A172 (cell line): ENCODE measurements around the gene PACS2. TPM values are rescaled to one million over a fixed set of nuclear protein-coding genes. Genes with fewer than 3 reads are reported as not detected.
"Not testable (repeated sequence)": the region's sequence is repeated elsewhere in the genome, so short reads cannot be mapped to it uniquely, and the experiment has no call there.

ENCODE experiments used
- DNase-seq: peaks from one replicate; pipeline ENCODE4 v3.0.0-alpha.2; 2015; ENCODE audit warnings: low spot score
- total RNA-seq: library from RNA; depleted of rRNA; stranded (reverse); fragments of >200 nt; shearing (Covaris generic); gene quantifications from 2 replicates; pipeline ENCODE4 v1.2.3, GENCODE V29; 2014; rRNA removed

Gene PACS2
- 29.8 and 35.9 TPM in 2 replicates for total RNA-seq

DNA sequence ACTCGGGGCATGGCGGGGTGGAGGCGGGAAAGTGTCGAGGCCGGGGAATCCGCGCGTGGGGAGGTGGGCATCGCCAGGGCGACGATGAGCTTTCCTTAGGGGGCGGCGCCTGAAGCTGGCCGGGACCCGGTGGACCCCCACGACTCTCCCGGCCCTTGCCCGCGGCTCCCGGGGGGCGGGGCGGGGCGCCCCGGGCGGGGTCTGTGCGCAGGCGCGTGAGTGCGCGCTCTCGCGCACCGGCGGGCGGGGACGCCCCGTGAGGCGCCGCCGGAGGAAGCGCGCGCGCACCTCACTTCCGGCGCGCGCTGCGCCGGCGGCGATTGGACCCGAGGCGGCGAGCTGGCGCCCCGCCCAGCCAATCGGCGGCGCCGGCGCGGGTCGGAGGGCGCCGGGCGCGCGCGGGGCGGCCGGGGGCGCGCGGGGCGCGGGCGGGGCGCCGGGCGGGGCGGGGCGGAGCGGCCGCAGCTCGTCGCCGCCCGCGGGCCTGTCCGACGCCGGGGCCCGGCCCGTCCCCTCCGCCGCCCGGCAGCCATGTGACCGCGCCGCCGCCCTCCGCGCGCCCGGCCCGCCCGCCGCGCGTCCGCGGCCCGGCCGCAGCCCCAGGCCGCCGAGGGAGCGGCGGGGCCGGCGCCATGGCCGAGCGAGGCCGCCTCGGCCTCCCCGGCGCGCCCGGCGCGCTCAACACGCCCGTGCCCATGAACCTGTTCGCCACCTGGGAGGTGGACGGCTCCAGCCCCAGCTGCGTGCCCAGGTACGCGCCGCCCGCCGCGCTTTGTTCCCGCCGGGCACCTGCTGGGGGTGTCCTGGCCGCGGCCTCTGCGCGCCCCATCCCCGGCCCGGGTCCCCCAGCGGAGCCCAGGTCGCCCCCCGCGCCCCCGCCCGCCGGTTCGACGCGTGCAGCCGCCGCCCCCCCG, at the start of gene PACS2:
TSS of gene PACS2 (plus strand) at position 462 of the 914 bp plus-strand sequence. CDS start at position 633, 171 bp downstream.
- DNase-seq: no peak

DNA sequence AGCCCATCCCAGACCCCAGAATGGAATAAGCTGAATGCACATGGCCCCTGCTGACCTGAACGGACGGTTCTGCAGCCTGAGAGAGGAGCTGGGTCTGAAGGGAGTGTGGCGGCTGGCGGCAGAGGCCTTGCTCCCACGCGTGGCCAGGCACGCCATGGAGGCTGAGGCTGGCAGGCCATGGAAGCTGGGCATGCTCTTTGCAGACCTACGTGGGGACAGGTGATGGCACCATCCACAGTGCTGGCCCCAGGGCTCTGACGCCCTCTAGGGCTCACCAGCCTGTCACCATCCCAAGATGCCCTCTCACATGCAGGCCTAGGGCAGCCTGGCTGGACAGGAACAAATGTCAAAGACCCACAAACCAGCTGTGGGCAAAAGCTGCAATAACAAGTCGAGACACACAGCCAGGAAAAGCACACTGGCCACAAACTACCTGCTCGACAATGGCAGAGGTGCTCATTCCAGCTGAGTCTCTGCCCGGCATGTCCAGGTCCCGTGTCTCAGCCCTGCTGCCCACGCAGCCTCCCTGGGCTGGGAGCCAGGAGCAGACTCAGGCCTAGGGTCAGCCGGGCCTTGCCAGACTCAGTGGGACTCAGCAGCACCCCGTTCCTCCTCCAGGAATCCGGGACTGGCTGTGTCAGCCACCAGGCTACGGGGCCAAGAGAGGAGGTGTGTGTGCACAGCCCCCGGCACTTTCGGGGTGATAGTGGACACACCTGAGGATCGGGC, 46.6 kb upstream of the PACS2 start:
- DNase-seq: no peak

GRCh38 chr14:105268736-105269354, 45.7 kb upstream of the PACS2 start:
- no peak for DNase-seq

GRCh38 chr14:105269405-105269804, 45.1 kb upstream of the PACS2 start:
- DNase-seq: no peak

GRCh38 chr14:105271224-105271890, 43.2 kb upstream of the PACS2 start:
- no peak for DNase-seq

DNA sequence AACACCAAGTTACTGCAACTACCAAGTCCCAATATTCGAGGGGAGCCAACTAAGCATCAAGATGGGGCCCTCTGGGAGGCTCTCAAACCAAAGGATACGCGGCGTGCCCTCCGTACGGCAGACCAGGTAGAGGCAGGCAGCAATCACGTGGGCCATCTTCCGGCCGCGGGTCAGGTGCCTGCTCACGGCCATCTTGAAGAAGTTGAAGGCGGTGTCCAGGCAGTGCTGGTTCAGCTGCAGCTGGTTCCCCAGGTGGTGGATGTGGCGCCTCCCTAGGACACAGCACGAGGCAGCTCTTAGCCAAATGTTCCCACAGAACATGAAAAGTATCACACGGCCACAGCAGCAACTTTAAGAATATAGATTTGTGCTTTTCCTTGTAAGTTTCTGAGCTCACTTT, 41.9 kb upstream of the PACS2 start:
- no peak for DNase-seq

DNA sequence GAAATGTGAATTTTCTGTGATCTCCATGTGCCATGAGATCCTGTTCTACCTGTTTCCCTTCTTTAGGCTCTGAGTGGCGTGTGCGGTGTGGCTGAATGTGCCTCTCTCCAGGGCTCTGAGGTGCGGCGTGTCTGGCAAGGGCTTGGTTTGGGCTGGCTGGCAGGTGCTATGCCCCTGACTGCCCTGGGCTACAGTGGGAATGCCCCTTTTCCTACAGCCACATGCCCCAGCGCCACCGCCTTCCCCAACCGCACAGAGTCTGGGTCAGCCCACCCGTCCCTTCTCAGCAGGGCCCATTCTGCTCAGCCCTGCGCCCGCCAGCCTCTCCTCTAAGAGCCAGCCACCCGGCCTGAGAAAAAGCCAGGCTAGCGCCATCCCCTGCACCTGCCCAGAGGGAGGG, 41.5 kb upstream of the PACS2 start:
- DNase-seq: no peak

DNA sequence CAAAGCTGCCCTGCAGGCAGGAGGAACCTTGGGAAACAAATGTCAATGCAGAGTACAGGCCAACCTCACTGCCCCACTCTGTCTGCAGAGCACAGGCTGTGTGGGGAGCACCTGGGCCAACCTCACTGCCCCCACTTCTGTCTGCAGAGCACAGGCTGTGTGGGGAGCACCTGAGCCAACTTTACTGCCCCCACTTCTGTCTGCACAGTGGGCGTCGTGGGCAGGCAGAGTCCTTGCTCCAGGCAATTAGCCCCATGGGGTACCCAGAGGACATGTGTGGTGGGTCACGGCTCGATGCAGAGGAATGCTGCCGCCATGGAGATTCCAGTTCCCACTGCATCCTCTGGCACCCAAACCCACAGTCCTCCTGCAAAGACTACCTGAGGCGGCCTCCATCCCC, 39.9 kb upstream of the PACS2 start:
- no peak for DNase-seq

DNA sequence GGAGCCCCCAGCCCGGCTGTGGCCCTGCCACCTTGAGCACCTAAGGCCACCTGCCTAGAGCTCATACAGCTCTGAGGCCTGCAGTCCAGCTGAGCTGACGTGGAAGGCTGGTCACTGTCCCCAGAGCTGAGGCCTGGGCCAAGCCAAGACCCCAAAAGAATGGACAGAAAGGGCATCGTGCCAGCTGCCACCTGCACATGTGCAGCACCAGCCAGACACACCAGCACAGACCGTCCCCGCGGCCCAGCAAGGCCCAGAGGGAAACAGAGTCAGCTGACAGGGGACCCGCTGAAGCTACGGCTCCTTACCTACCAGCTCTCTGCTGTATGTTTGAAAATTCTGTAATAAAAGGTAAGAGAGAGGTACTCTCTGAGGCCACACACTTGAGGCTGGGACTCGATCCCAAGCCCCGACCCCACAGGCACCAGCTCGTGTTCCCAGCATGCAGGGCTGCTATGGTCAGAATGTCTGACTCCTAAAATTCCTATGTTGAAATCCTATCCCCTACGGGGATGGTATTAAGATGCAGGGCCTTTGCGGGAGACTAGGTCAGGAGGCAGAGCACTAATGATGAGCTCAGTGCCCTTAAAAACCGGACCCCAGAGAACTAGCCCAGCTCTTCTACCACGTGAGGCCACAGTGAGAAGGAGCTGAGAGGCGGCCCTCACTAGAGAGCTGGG, 39.1 kb upstream of the PACS2 start:
- no peak for DNase-seq

DNA sequence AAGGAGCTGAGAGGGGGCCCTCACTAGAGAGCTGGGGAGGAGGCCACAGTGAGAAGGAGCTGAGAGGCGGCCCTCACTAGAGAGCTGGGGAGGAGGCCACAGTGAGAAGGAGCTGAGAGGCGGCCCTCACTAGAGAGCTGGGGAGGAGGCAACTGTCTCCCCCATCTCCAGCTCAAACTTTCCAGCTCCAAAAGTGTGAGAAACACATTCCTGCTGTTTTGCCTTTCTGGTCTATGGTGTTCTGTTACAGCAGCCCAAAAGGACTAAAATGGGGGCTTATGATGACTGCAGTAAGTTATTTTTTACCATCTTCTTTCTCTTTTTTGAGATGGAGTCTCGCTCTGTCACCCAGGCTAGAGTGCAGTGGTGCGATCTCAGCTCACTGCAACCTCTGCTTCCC, 37.1 kb upstream of the PACS2 start:
- DNase-seq: not testable (repeated sequence)

- no peak for DNase-seq
Observed at GRCh38 chr14:105279642-105280361, 34.7 kb upstream of the PACS2 start.

DNA sequence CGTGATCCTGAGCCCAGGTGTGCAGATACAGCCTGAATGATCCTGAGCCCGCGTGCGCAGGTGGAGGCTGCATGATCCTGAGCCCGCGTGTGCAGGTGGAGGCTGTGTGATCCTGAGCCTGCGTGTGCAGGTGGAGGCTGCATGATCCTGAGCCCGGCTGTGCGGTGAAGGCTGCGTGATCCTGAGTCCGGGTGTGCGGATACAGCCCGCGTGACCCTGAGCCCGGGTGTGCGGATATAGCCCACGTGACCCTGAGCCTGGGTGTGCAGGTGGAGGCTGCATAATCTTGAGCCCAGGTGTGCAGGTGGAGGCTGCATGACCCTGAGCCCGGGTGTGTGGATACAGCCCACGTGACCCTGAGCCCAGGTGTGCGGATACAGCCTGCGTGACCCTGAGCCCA, 34.0 kb upstream of the PACS2 start:
- no peak for DNase-seq

DNA sequence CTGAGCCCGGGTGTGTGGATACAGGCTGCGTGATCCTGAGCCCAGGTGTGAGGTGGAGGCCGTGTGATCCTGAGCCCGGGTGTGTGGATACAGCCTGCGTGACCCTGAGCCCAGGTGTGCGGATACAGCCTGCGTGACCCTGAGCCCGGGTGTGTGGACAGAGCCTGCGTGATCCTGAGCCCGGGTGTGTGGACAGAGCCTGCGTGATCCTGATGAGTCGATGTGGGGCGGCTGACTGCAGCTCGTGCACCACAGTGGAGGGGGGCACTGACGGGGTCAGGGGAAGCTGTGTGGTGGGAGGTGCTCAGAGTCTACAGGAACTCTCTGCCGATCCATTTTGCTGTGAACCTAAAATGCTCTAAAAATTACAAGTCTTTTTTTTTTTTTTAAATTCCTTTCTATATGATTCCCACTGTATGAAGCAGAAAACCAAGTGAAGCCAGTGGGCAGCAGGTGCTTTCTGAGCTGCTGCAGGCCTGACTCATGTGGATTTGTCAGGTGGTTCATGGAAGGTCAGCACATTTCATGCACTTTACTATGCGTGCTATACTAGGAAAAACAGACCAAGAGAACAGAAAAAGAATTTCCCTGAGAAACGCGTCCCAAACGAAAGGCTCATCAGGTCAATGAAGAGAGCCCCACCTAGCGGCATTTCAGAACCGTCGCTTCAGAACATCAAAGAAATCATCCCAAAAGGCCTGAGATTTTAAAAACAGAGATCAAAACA, 33.0 kb upstream of the PACS2 start:
- no peak for DNase-seq

- DNase-seq: no peak
Observed at GRCh38 chr14:105282098-105282725, 32.3 kb upstream of the PACS2 start.

- DNase-seq: no peak
Observed at GRCh38 chr14:105283028-105283427, 31.5 kb upstream of the PACS2 start.

DNA sequence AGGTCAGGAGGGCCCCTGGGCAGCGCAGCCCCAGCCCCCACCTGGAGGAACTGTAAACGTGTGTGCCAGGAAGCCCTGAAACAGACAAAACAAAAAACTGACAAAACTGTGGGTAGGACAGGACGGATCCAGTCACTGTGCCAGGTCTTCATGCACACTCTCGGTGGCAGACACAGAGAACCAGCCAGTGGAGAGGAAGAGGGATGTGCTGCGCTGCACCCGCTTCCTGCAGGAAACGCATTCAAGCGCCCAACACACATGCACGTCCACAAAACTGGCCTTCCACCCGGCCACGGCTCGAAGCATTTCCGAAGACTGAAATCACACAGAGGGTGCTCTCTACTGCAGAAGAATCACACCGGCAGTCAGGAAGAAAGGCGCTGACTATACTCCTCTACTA, 30.6 kb upstream of the PACS2 start:
- no peak for DNase-seq

GRCh38 chr14:105285174-105285573, 29.4 kb upstream of the PACS2 start:
- DNase-seq: no peak

- DNase-seq: no peak
Observed at GRCh38 chr14:105286759-105287144, 27.8 kb upstream of the PACS2 start.
